Loucy (cell line): ENCODE measurements around the gene GPR26.

Experiments used
- CTCF ChIP-seq: fragments of 200-600 bp; sonication (generic); conservative IDR thresholded peaks from 2 replicates; pipeline ENCODE4 v1.5.1; 2014; ENCODE audit warnings: mild to moderate bottlenecking, antibody characterized with exemption, low read length
- EZH2phosphoT487 ChIP-seq: fragments of 200-600 bp; IDR thresholded peaks from 2 replicates; pipeline ENCODE4 v1.6.1; 2018; ENCODE audit warnings: antibody characterized with exemption, mild to moderate bottlenecking, moderate library complexity, borderline replicate concordance

GRCh38 chr10:123618224-123618623 lies 47.9 kb upstream of the GPR26 start:
- TF ChIP-seq CTCF: no peak
- TF ChIP-seq EZH2phosphoT487: no peak
